Tibial artery (tissue), 4 donors: ENCODE measurements around the gene SMAD3.
A peak's percentile ranks its signal among the peaks of the same experiment; 100 is the strongest.

Experiments used
- DNase-seq, 2 donors: peaks; one replicate each; pipeline ENCODE4 v3.0.0-alpha.2; 2019
- H3K27ac ChIP-seq, 2 donors: fragments of 200-600 bp; sonication (generic) in 1 of 2; 1 replicate in 1 of 2; 2 replicates in 1 of 2; pipeline ENCODE4 v1.5.1; 2018 to 2019; ENCODE audit warnings: mild to moderate bottlenecking in 1 of 2
- H3K27me3 ChIP-seq, 2 donors: fragments of 200-600 bp; sonication (generic) in 1 of 2; one replicate each; pipeline versions ENCODE4 v1.5.1 to v1.6.0; 2016 to 2019
- H3K36me3 ChIP-seq, 3 donors: fragments of 200-600 bp; sonication (generic) in 2 of 3; one replicate each; pipeline ENCODE4 v1.5.1; 2016 to 2019; ENCODE audit warnings: mild to moderate bottlenecking in 2 of 3
- H3K4me1 ChIP-seq, 4 donors: fragments of 200-600 bp; sonication (generic) in 2 of 4; 1 replicate in 3 of 4; 2 replicates in 1 of 4; pipeline ENCODE4 v1.5.1; 2016 to 2019
- H3K4me3 ChIP-seq, 2 donors: fragments of 200-600 bp; sonication (generic) in 1 of 2; 1 replicate in 1 of 2; 2 replicates in 1 of 2; pipeline ENCODE4 v1.5.1; 2018 to 2019; ENCODE audit warnings: mild to moderate bottlenecking in 2 of 2
- H3K9me3 ChIP-seq, 3 donors: fragments of 200-600 bp; sonication (generic) in 1 of 3; one replicate each; pipeline ENCODE4 v1.5.1; 2016 to 2019
- CTCF ChIP-seq, 2 experiments: fragments of 200-600 bp in 1 of 2; fragments of 450-650 bp in 1 of 2; IDR thresholded peaks; one replicate each; pipeline ENCODE4 v1.5.1; 2017 to 2019; ENCODE audit warnings: antibody characterized with exemption in 2 of 2, mild to moderate bottlenecking in 1 of 2, moderate library complexity in 1 of 2
- intact Hi-C: fragments of 100-400 bp; cut with DNase I; formaldehyde crosslinking; loops from one replicate; pipeline ENCODE4 v1.15.0; 2023; ENCODE audit warnings: low total_unique reads

SMAD3 gene

GRCh38 chr15:67068710-67069400, 3.5 kb downstream of the SMAD3 start:
- peak overlapping the region; percentile 90 to 93 for H3K27ac ChIP-seq
- intact Hi-C loops, result loop anchor here (5.0 to 10.0 kb wide), 2 partner anchors 46 to 453 kb away; partner anchors contain the start of gene C15orf61
- no peaks in the 10 kb centered on the region for H3K27me3 ChIP-seq
- no peaks in the 10 kb centered on the region for H3K9me3 ChIP-seq
- DNase-seq, result no peak
- no peak for TF ChIP-seq CTCF (IDR thresholded peaks at IDR 0.05)
- peak overlapping the region; percentile 76 to 93 for H3K4me3 ChIP-seq
- H3K36me3 ChIP-seq, result no peaks in the 10 kb centered on the region
- peaks cover under 1 to 37% (median 32%) of the 10 kb centered on the region in 4 donors for H3K4me1 ChIP-seq

DNA sequence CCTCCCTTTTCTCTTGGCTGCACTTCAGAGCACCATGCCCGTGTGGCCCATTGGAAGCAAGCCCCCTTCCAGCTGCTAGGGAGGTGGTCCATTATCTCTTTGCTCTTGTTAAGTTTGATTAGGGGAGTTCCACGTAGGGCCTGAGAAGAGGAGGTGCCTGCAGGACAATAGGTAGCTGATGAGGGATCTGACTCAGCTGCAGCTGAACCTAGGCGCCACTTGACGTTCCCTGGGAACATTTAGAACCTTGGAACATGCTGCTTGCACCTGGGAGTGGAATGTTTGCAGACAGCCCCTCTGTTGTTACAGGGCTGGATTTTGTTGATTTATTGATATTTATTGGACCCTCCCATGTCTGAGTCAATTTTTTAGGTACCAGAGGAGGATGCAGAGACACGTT, 4.7 kb downstream of the SMAD3 start:
- Histone ChIP-seq H3K27ac (no peak overlapping the region), H3K36me3 (no peaks in the 10 kb centered on the region), H3K27me3 (no peaks in the 10 kb centered on the region), H3K4me3 (no peak overlapping the region), H3K9me3 (no peaks in the 10 kb centered on the region), H3K4me1 (peaks cover 4 to 50% (median 44%) of the 10 kb centered on the region in 4 donors)
- intact Hi-C loops, result no loop called here
- no peak for DNase-seq
- TF ChIP-seq CTCF (IDR thresholded peaks at IDR 0.05), result no peak

GRCh38 chr15:67070892-67071664, 5.7 kb downstream of the SMAD3 start:
- no peak for TF ChIP-seq CTCF (IDR thresholded peaks at IDR 0.05)
- Histone ChIP-seq H3K27me3 (no peaks in the 10 kb centered on the region), H3K36me3 (no peaks in the 10 kb centered on the region), H3K9me3 (no peaks in the 10 kb centered on the region), H3K4me3 (no peak overlapping the region), H3K4me1 (peaks cover 5 to 60% (median 51%) of the 10 kb centered on the region in 4 donors), H3K27ac (no peak overlapping the region)
- DNase-seq, result no peak
- intact Hi-C loops, result no loop called here

- no peak overlapping the region for H3K4me3 ChIP-seq
- no peak for TF ChIP-seq CTCF (IDR thresholded peaks at IDR 0.05)
- no peak overlapping the region for H3K27ac ChIP-seq
- no peaks in the 10 kb centered on the region for H3K9me3 ChIP-seq
- DNase-seq, result no peak
- H3K4me1 ChIP-seq, result peaks cover 8 to 66% (median 55%) of the 10 kb centered on the region in 4 donors
- no peaks in the 10 kb centered on the region for H3K27me3 ChIP-seq
- H3K36me3 ChIP-seq, result no peaks in the 10 kb centered on the region
- intact Hi-C loops, result no loop called here
Observed at GRCh38 chr15:67072442-67072841, 7.0 kb downstream of the SMAD3 start.

- TF ChIP-seq CTCF (IDR thresholded peaks at IDR 0.05), result no peak
- H3K27ac ChIP-seq, result no peak overlapping the region
- no peaks in the 10 kb centered on the region for H3K9me3 ChIP-seq
- H3K4me1 ChIP-seq, result peaks cover 8 to 66% (median 53%) of the 10 kb centered on the region in 4 donors
- no peak overlapping the region for H3K4me3 ChIP-seq
- intact Hi-C loops, result no loop called here
- no peaks in the 10 kb centered on the region for H3K36me3 ChIP-seq
- DNase-seq, result no peak
- H3K27me3 ChIP-seq, result no peaks in the 10 kb centered on the region
Observed at GRCh38 chr15:67072958-67073357, 7.6 kb downstream of the SMAD3 start.
